ENCODE results near the gene GALNT13. TPM values are rescaled to one million over a fixed set of nuclear protein-coding genes. Genes with fewer than 3 reads are reported as not detected.

The GALNT13 gene
- total and polyA plus RNA-seq, 2 of the 13 experiments (the other 11 are each of a cell fraction or from before 2014, with no cell fraction given) = 1.3 to 5.0 TPM

DNA sequence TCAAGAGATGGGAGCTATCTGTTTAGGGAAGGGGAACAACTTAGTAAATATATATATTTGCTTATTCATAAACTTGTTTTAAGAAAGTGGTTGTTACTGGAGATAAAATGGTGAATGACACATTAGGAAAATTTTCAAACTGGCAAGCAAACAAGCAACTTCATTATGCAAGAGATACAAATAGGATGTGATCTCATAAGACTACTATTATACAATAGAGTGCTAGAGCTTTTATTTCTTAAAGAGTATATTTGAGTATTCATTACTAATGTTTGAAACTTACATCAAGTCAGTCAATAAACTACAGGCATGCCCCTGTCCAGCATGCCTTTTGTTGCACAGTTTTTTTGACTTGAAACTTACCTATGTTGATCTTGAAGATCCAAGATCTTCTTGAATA, 471.6 kb downstream of the GALNT13 start:
- in situ Hi-C loops (cut with HindIII; ENCODE audit: extremely low pct_ligation_motif_present, low pct_unique_long_range_greater_than_20kb) = no loop called here
- no peak for FAIRE-seq

More for the DNA sequence above, 471.6 kb downstream of the GALNT13 start:
- Histone ChIP-seq H3K27ac (ENCODE audit: extremely low read length, insufficient read depth, low read length) (no peak overlapping the region), H4K20me1 (ENCODE audit: insufficient read depth, low read length) (no peaks in the 10 kb centered on the region), H3K79me2 (ENCODE audit: insufficient read depth, low read length) (no peaks in the 10 kb centered on the region), H3K4me3 (replicated peaks in 1 of 3; ENCODE audit: insufficient read depth in 1 of 3, low read depth in 2 of 3, low read length in 3 of 3) (no peak overlapping the region), H3K36me3 (replicated peaks in 1 of 2; ENCODE audit: control insufficient read depth in 1 of 2, insufficient read depth in 2 of 2, low read length in 2 of 2) (no peaks in the 10 kb centered on the region), H2AFZ (ENCODE audit: low read length) (no peak overlapping the region), H3K4me2 (ENCODE audit: low read depth, low read length) (no peak overlapping the region), H3K4me1 (ENCODE audit: insufficient read depth, low read length) (no peaks in the 10 kb centered on the region), H3K9ac (ENCODE audit: insufficient read depth, low read depth, low read length) (no peak overlapping the region), H3K27me3 (ENCODE audit: control insufficient read depth in 1 of 2, insufficient read depth in 2 of 2, low read length in 2 of 2) (no peaks in the 10 kb centered on the region), H3K9me3 (ENCODE audit: low read length) (no peaks in the 10 kb centered on the region)
- DNase-seq (ENCODE audit: low spot score) (no peak), ATAC-seq (no peak)
- ChIA-PET POLR2A (no interaction called here), CTCF (ENCODE audit: low intra/inter-chr PET ratio, low total read pairs) (no interaction called here)
- intact Hi-C loops (cut with micrococcal nuclease; ENCODE audit: unreplicated experiment) = no loop called here
- TF ChIP-seq ZNF33A (CRISPR knock-in tag; IDR thresholded peaks at IDR 0.05; ENCODE audit: borderline replicate concordance) (no peak), ZNF24 (IDR thresholded peaks at IDR 0.05) (no peak), GTF3A (CRISPR knock-in tag; conservative IDR thresholded peaks at IDR 0.05) (no peak), SAP130 (CRISPR knock-in tag; IDR thresholded peaks at IDR 0.05; ENCODE audit: low read depth) (no peak), MTF1 (CRISPR knock-in tag; IDR thresholded peaks at IDR 0.05) (no peak), NR2F2 (IDR thresholded peaks at IDR 0.05; ENCODE audit: borderline replicate concordance, low read depth) (no peak), ZNF670 (CRISPR knock-in tag; IDR thresholded peaks at IDR 0.05; ENCODE audit: borderline replicate concordance) (no peak), BRCA1 (CRISPR knock-in tag; IDR thresholded peaks at IDR 0.05) (no peak), ARNT2 (CRISPR knock-in tag; IDR thresholded peaks at IDR 0.05; ENCODE audit: low read depth) (no peak), PHF20 (CRISPR knock-in tag; IDR thresholded peaks at IDR 0.05) (no peak)
- TF ChIP-seq, protein P1, sequence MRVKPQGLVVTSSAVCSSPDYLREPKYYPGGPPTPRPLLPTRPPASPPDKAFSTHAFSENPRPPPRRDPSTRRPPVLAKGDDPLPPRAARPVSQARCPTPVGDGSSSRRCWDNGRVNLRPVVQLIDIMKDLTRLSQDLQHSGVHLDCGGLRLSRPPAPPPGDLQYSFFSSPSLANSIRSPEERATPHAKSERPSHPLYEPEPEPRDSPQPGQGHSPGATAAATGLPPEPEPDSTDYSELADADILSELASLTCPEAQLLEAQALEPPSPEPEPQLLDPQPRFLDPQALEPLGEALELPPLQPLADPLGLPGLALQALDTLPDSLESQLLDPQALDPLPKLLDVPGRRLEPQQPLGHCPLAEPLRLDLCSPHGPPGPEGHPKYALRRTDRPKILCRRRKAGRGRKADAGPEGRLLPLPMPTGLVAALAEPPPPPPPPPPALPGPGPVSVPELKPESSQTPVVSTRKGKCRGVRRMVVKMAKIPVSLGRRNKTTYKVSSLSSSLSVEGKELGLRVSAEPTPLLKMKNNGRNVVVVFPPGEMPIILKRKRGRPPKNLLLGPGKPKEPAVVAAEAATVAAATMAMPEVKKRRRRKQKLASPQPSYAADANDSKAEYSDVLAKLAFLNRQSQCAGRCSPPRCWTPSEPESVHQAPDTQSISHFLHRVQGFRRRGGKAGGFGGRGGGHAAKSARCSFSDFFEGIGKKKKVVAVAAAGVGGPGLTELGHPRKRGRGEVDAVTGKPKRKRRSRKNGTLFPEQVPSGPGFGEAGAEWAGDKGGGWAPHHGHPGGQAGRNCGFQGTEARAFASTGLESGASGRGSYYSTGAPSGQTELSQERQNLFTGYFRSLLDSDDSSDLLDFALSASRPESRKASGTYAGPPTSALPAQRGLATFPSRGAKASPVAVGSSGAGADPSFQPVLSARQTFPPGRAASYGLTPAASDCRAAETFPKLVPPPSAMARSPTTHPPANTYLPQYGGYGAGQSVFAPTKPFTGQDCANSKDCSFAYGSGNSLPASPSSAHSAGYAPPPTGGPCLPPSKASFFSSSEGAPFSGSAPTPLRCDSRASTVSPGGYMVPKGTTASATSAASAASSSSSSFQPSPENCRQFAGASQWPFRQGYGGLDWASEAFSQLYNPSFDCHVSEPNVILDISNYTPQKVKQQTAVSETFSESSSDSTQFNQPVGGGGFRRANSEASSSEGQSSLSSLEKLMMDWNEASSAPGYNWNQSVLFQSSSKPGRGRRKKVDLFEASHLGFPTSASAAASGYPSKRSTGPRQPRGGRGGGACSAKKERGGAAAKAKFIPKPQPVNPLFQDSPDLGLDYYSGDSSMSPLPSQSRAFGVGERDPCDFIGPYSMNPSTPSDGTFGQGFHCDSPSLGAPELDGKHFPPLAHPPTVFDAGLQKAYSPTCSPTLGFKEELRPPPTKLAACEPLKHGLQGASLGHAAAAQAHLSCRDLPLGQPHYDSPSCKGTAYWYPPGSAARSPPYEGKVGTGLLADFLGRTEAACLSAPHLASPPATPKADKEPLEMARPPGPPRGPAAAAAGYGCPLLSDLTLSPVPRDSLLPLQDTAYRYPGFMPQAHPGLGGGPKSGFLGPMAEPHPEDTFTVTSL (CRISPR knock-in tag; IDR thresholded peaks at IDR 0.05; ENCODE audit: borderline replicate concordance) = no peak
- TF ChIP-seq, protein P2, sequence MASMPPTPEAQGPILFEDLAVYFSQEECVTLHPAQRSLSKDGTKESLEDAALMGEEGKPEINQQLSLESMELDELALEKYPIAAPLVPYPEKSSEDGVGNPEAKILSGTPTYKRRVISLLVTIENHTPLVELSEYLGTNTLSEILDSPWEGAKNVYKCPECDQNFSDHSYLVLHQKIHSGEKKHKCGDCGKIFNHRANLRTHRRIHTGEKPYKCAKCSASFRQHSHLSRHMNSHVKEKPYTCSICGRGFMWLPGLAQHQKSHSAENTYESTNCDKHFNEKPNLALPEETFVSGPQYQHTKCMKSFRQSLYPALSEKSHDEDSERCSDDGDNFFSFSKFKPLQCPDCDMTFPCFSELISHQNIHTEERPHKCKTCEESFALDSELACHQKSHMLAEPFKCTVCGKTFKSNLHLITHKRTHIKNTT (CRISPR knock-in tag; IDR thresholded peaks at IDR 0.05) = no peak
- BruUV-seq (replicated peaks) = no TSS peak
